Osteoblast (primary cell): ENCODE measurements around the gene ZNF184. TPM values are rescaled to one million over a fixed set of nuclear protein-coding genes. Genes with fewer than 3 reads are reported as not detected.

Source experiments
- DNase-seq: peaks from one replicate; pipeline ENCODE4 v3.0.0; 2011; ENCODE audit warnings: low spot score, mixed read lengths; ENCODE audit not compliant: insufficient read length; ENCODE audit errors: missing footprints
- H2AFZ ChIP-seq: 2 replicates; pipeline ENCODE4 v1.6.0; 2011; ENCODE audit warnings: mild to moderate bottlenecking, low read length
- H3K27ac ChIP-seq: 2 replicates; pipeline ENCODE4 v1.5.1; 2011; ENCODE audit warnings: mild to moderate bottlenecking, low read depth, low read length, moderate library complexity
- H3K27me3 ChIP-seq: 2 replicates; pipeline ENCODE4 v1.6.0; 2012; ENCODE audit warnings: mild to moderate bottlenecking, control low read depth, inconsistent platforms, low read length, moderate library complexity; ENCODE audit not compliant: insufficient read depth
- H3K36me3 ChIP-seq: 2 replicates; pipeline ENCODE4 v1.5.1; 2011; ENCODE audit warnings: mild to moderate bottlenecking, low read length, control low read depth, moderate library complexity; ENCODE audit not compliant: insufficient read depth
- H3K4me1 ChIP-seq: 2 replicates; pipeline ENCODE4 v1.5.1; 2011; ENCODE audit warnings: mild to moderate bottlenecking, low read length, control low read depth, moderate library complexity; ENCODE audit not compliant: insufficient read depth
- H3K4me2 ChIP-seq: 2 replicates; pipeline ENCODE4 v1.6.0; 2011; ENCODE audit warnings: mild to moderate bottlenecking, low read length; ENCODE audit not compliant: insufficient read depth
- H3K4me3 ChIP-seq: fragments of 200-600 bp; sonication (generic); 3 replicates; pipeline ENCODE4 v1.5.1; 2012; ENCODE audit warnings: mild to moderate bottlenecking, low read length, inconsistent platforms; ENCODE audit not compliant: insufficient read depth
- H3K79me2 ChIP-seq: 2 replicates; pipeline ENCODE4 v1.6.0; 2012; ENCODE audit warnings: mild to moderate bottlenecking, low read length, control low read depth, inconsistent platforms; ENCODE audit not compliant: insufficient read depth
- H3K9me3 ChIP-seq: 2 replicates; pipeline ENCODE4 v1.5.1; 2011; ENCODE audit warnings: low read depth, low read length, control low read depth
- H4K20me1 ChIP-seq: 2 replicates; pipeline ENCODE4 v1.6.0; 2012; ENCODE audit warnings: mild to moderate bottlenecking, low read length, control low read depth; ENCODE audit not compliant: insufficient read depth
- CTCF ChIP-seq: IDR thresholded peaks from 2 replicates; pipeline ENCODE4 v1.5.1; 2011; ENCODE audit warnings: mild to moderate bottlenecking, low read depth, low read length, moderate library complexity; ENCODE audit errors: extremely low read depth
- small RNA-seq: library from RNA; depleted of rRNA; stranded (forward); fragments of <200 nt; gene quantifications from one replicate; pipeline ENCODE3, GENCODE V24; 2012
- total RNA-seq: library from RNA; depleted of rRNA; stranded (reverse); fragments of >200 nt; gene quantifications from 2 replicates; pipeline ENCODE4 v1.2.3, GENCODE V29; 2012

ZNF184 gene
- total RNA-seq, 1 donor: 9.8 TPM

GRCh38 chr6:27414300-27414699, 58.6 kb downstream of the ZNF184 start:
- no peak overlapping the region for H3K4me2 ChIP-seq
- no peaks in the 10 kb centered on the region for H3K27me3 ChIP-seq
- peaks cover 2% of the 10 kb centered on the region for H3K9me3 ChIP-seq

GRCh38 chr6:27407153-27407814, 65.6 kb downstream of the ZNF184 start:
- H3K27me3 ChIP-seq: no peaks in the 10 kb centered on the region
- H2AFZ ChIP-seq: no peak overlapping the region
- H3K27ac ChIP-seq: no peak overlapping the region
- no peaks in the 10 kb centered on the region for H3K36me3 ChIP-seq
- H3K4me3 ChIP-seq: no peak overlapping the region
- H3K4me1 ChIP-seq: no peaks in the 10 kb centered on the region
- DNase-seq: no peak
- H3K4me2 ChIP-seq: no peak overlapping the region
- H3K79me2 ChIP-seq: no peaks in the 10 kb centered on the region
- no peak for TF ChIP-seq CTCF
- peaks cover 2% of the 10 kb centered on the region for H3K9me3 ChIP-seq
- no peaks in the 10 kb centered on the region for H4K20me1 ChIP-seq

More at GRCh38 chr6:27414300-27414699, 58.6 kb downstream of the ZNF184 start:
- H3K4me1 ChIP-seq: no peaks in the 10 kb centered on the region
- H2AFZ ChIP-seq: no peak overlapping the region
- no peak overlapping the region for H3K4me3 ChIP-seq
- no peaks in the 10 kb centered on the region for H4K20me1 ChIP-seq
- no peaks in the 10 kb centered on the region for H3K79me2 ChIP-seq
- no peaks in the 10 kb centered on the region for H3K36me3 ChIP-seq
- H3K27ac ChIP-seq: no peak overlapping the region
- no peak for TF ChIP-seq CTCF
- DNase-seq: no peak

DNA sequence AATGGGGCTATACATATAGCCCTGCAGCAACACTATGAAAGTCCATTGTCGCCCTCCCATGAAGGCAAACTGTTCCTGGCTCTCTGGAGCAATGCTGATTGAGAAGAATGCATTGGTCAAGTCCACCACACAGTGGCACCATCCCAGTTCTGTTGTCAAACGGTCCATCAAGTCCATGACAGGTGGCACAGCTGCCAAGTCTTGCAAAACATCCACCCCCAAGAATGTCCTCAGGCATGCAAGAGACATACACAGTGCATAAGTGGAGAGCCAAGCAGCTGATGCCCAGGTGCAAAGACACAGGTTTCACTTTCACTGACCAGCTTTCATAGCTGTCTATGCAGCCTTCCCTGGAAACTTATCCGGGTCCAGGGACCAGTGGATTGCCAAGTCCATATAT, 66.8 kb downstream of the ZNF184 start:
- no peak overlapping the region for H2AFZ ChIP-seq
- peaks cover 4% of the 10 kb centered on the region for H3K9me3 ChIP-seq
- no peaks in the 10 kb centered on the region for H3K4me1 ChIP-seq
- no peaks in the 10 kb centered on the region for H3K27me3 ChIP-seq
- H3K79me2 ChIP-seq: no peaks in the 10 kb centered on the region
- no peaks in the 10 kb centered on the region for H3K36me3 ChIP-seq
- no peak overlapping the region for H3K4me2 ChIP-seq
- H3K27ac ChIP-seq: no peak overlapping the region
- H3K4me3 ChIP-seq: no peak overlapping the region
- H4K20me1 ChIP-seq: no peaks in the 10 kb centered on the region
- no peak for DNase-seq
- TF ChIP-seq CTCF: no peak

DNA sequence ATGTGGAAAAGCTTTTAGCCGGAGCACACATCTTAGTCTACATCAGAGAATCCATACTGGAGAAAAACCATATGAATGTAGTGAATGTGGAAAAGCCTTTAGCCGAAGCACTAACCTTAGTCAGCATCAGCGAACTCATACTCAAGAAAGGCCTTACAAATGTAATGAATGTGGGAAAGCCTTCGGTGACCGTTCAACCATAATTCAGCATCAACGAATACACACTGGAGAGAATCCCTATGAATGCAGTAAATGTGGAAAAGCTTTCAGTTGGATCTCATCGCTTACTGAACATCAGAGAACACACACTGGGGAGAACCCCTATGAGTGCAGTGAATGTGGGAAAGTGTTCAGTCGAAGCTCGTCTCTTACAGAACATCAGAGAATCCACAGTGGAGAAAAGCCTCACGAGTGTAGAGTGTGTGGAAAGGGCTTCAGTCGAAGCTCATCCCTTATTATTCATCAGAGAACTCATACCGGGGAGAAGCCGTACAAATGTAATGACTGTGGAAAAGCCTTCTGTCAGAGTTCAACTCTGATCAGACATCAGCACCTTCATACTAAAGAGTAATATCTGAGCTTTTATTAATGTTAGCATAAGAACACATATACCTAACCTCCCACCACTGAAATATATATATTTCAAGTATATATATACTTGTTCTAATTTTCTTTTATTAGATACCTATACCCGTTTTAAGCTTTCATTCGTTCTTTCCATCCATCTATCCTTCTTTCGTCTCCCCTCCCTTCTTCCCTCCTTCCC, 71.8 kb downstream of the ZNF184 start:
- Histone ChIP-seq H3K4me3 (no peak overlapping the region), H3K9me3 (peaks cover 13% of the 10 kb centered on the region), H3K4me2 (no peak overlapping the region), H3K79me2 (no peaks in the 10 kb centered on the region), H4K20me1 (no peaks in the 10 kb centered on the region), H3K4me1 (no peaks in the 10 kb centered on the region), H3K27ac (no peak overlapping the region), H3K27me3 (no peaks in the 10 kb centered on the region), H3K36me3 (no peaks in the 10 kb centered on the region), H2AFZ (no peak overlapping the region)
- TF ChIP-seq CTCF: no peak
- no peak for DNase-seq

Small RNA genes within 50 kb of the gene (small RNA-seq; reads per million reads assigned to genes)
- gene AL021918.1 (not detected), gene AL021918.2 (not detected), gene MCFD2P1 (not detected)

Other genes with a start within 250 kb of the ZNF184 start
- gene PRSS16, start 225.4 kb downstream of the ZNF184 start, total RNA-seq: not detected in 2 replicates
- under 0.01 TPM in 1 of 2 replicates, not detected in the other for gene POM121L2, start 160.8 kb downstream of the ZNF184 start, total RNA-seq
- 2.5 and 4.1 TPM in 2 replicates for gene ZNF391, start 84.3 kb downstream of the ZNF184 start, total RNA-seq